Ishikawa (cell line): Measurements from ENCODE around the gene CIC.

Source experiments
- CEBPB ChIP-seq: IDR thresholded peaks from 2 replicates; pipeline ENCODE4 v1.6.1; 2012
- CREB1 ChIP-seq: IDR thresholded peaks from 2 replicates; pipeline ENCODE4 v1.6.1; 2012; ENCODE audit warnings: low read depth
- EGR1 ChIP-seq: IDR thresholded peaks from 2 replicates; pipeline ENCODE4 v1.6.1; 2012
- EP300 ChIP-seq: IDR thresholded peaks from 2 replicates; pipeline ENCODE4 v1.6.1; 2012; ENCODE audit warnings: borderline replicate concordance
- FOXM1 ChIP-seq: IDR thresholded peaks from 2 replicates; pipeline ENCODE4 v1.6.1; 2012; ENCODE audit warnings: low read depth, borderline replicate concordance
- NFIC ChIP-seq: IDR thresholded peaks from 2 replicates; pipeline ENCODE4 v1.6.1; 2012
- RAD21 ChIP-seq: IDR thresholded peaks from 2 replicates; pipeline ENCODE4 v1.6.1; 2012; ENCODE audit warnings: low read depth
- REST ChIP-seq: IDR thresholded peaks from 2 replicates; pipeline ENCODE4 v1.6.1; 2012; ENCODE audit warnings: low read depth, mild to moderate bottlenecking
- TAF1 ChIP-seq: IDR thresholded peaks from 2 replicates; pipeline ENCODE4 v1.6.1; 2012; ENCODE audit warnings: low read depth, mild to moderate bottlenecking
- TCF12 ChIP-seq: IDR thresholded peaks from 2 replicates; pipeline ENCODE4 v1.6.1; 2012; ENCODE audit warnings: low read depth
- TEAD4 ChIP-seq: IDR thresholded peaks from 2 replicates; pipeline ENCODE4 v1.6.1; 2012
- YY1 ChIP-seq: IDR thresholded peaks from 2 replicates; pipeline ENCODE4 v1.6.1; 2012; ENCODE audit warnings: low read depth
- ZBTB7A ChIP-seq: IDR thresholded peaks from 2 replicates; pipeline ENCODE4 v1.6.1; 2012; ENCODE audit warnings: low read depth
- TF ChIP-seq, protein P1 (sequence below): IDR thresholded peaks from 2 replicates; pipeline ENCODE4 v1.6.1; 2012
- TF ChIP-seq, protein P2 (sequence below): IDR thresholded peaks from 2 replicates; pipeline ENCODE4 v1.6.1; 2012

CIC gene

DNA sequence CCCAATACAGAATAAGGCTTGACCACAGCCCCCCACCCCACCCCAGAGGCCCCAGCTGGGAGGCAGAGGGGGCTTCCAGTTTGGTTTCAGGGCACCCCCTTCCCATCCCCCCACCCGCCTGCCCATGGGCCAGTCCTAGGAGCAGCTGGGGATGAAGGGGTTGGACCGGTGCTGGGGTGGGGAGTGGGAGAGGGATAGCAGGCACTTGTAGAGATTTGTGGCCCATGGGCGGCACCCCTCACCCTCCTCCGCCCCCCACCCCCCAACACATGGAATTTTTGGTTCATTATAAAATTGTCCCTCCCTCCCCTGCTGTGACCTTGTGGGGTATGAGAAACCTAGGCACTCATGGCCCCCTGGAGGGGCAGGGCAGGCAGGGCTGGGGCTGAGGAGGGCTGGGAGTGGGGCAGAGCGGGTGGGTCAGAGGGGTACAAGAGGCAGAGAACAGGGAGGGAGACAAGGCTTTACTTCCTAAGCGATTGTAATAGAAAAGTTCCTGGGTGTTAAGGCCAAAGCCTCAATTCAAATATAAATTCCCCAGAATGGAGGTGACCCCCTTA, 21.3 kb upstream of the CIC start:
- TF ChIP-seq, protein P1, sequence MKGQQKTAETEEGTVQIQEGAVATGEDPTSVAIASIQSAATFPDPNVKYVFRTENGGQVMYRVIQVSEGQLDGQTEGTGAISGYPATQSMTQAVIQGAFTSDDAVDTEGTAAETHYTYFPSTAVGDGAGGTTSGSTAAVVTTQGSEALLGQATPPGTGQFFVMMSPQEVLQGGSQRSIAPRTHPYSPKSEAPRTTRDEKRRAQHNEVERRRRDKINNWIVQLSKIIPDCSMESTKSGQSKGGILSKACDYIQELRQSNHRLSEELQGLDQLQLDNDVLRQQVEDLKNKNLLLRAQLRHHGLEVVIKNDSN, result no peak
- TF ChIP-seq NFIC (no peak), YY1 (no peak), TEAD4 (no peak), TAF1 (no peak), REST (no peak), CEBPB (no peak), ZBTB7A (no peak), EGR1 (no peak), RAD21 (no peak), EP300 (no peak), CREB1 (no peak), TCF12 (no peak)

DNA sequence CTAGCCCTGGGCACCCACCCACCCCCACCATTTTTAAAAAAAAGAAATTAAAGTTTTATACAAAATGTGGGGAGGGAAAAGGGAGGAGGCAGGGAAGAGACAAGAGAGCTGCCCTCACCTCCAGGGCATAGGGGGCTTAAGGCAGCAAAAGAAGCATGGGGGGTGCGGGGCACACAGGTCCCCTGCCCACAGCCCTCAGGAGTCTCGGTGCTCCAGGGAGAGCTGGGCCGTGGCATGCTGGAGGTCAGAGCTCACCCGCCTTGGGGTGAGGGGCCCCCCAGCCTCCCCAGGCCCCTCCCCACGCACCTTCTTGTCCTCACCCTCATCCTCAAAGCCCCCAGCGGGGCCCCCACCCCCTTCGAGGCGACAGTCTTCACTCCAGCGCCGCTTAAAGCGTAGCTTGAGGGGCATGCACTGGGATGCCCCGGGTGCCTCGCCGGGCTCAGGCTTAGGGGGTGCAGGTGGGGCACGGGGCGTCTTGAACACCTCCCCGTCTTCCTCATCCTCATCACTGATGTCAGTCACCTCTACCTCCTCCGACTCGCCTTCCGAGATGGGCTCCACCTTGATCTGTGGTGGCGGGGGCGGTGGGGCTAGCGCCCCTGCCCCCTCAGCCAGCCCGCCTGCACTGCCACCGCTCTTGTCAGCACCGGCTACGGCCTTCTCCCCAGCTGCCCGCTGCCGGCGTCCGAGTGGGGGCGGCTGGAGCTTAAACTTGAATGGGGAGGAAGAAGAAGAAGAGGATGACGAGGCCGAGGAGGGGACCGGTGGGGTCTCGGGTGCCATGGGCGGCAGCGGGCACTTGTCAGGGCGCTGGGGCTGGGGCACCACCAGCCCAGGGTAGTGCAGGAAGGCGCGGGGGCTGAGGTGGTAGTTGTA, 20.5 kb upstream of the CIC start:
- no peak for TF ChIP-seq TCF12
- no peak for TF ChIP-seq REST
- no peak for TF ChIP-seq ZBTB7A
- TF ChIP-seq NFIC, result no peak
- no peak for TF ChIP-seq CREB1
- no peak for TF ChIP-seq FOXM1
- no peak for TF ChIP-seq TAF1
- TF ChIP-seq RAD21, result no peak
- no peak for TF ChIP-seq EGR1
- TF ChIP-seq EP300, result no peak
- TF ChIP-seq, protein P1, result no peak
- no peak for TF ChIP-seq CEBPB

- TF ChIP-seq RAD21, result no peak
- no peak for TF ChIP-seq CREB1
- TF ChIP-seq CEBPB, result no peak
These were observed 19.8 kb upstream of the CIC start for GRCh38 chr19:42249149-42249750.

GRCh38 chr19:42249769-42250168, 19.3 kb upstream of the CIC start:
- TF ChIP-seq CREB1 (no peak), NFIC (no peak), CEBPB (no peak), EGR1 (no peak), TAF1 (no peak), REST (no peak), YY1 (no peak), FOXM1 (no peak), ZBTB7A (no peak), EP300 (no peak), TCF12 (no peak), RAD21 (no peak)
- TF ChIP-seq, protein P2, sequence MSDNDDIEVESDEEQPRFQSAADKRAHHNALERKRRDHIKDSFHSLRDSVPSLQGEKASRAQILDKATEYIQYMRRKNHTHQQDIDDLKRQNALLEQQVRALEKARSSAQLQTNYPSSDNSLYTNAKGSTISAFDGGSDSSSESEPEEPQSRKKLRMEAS, result no peak
- TF ChIP-seq, protein P1, result no peak
